GM19372 (cell line): Measurements from ENCODE around the gene ATRX.
"Not testable (repeated sequence)": the region's sequence is repeated elsewhere in the genome, so short reads cannot be mapped to it uniquely, and the experiment has no call there.

ENCODE experiments used
- ATAC-seq: cut with Tn5 transposase; IDR thresholded peaks from one replicate; pipeline ENCODE4 v1.9.1; 2021; ENCODE audit warnings: mild to moderate bottlenecking, low read depth, moderate library complexity; ENCODE audit not compliant: unreplicated experiment

The ATRX gene

GRCh38 chrX:77785486-77786364 is at the start of gene ATRX:
TSS of gene ATRX (minus strand) at chrX:77786216. CDS start at chrX:77786001, 215 bp downstream.
- ATAC-seq: peak; percentile 92

GRCh38 chrX:77831544-77831943 is 45.5 kb upstream of the ATRX start:
- ATAC-seq: not testable (repeated sequence)

- ATAC-seq: not testable (repeated sequence)
These were observed 36.0 kb upstream of the ATRX start for GRCh38 chrX:77821989-77822388.

GRCh38 chrX:77820091-77820727 is 34.2 kb upstream of the ATRX start:
- ATAC-seq: no peak

- no peak for ATAC-seq
These were observed 28.2 kb upstream of the ATRX start for GRCh38 chrX:77814210-77814609.

- ATAC-seq: no peak
These were observed 16.2 kb upstream of the ATRX start for GRCh38 chrX:77802201-77802600.

- ATAC-seq: no peak
These were observed 9.1 kb upstream of the ATRX start for GRCh38 chrX:77795124-77795523.

- no peak for ATAC-seq
These were observed 7.9 kb upstream of the ATRX start for GRCh38 chrX:77793946-77794345.

- no peak for ATAC-seq
These were observed 2.0 kb upstream of the ATRX start for GRCh38 chrX:77788050-77788449.

- no peak for ATAC-seq
These were observed 307 bp upstream of the ATRX start for GRCh38 chrX:77786365-77786680.

GRCh38 chrX:77779695-77780094 is 6.3 kb downstream of the ATRX start:
- no peak for ATAC-seq

GRCh38 chrX:77776659-77777058 is 9.4 kb downstream of the ATRX start:
- no peak for ATAC-seq

- no peak for ATAC-seq
These were observed 14.4 kb downstream of the ATRX start for GRCh38 chrX:77771601-77772000.

GRCh38 chrX:77768787-77769186 is 17.2 kb downstream of the ATRX start:
- ATAC-seq: no peak

- not testable (repeated sequence) for ATAC-seq
These were observed 19.8 kb downstream of the ATRX start for GRCh38 chrX:77766212-77766611.

- ATAC-seq: no peak
These were observed 30.5 kb downstream of the ATRX start for GRCh38 chrX:77755561-77755960.

GRCh38 chrX:77753942-77754341 is 32.1 kb downstream of the ATRX start:
- not testable (repeated sequence) for ATAC-seq

- ATAC-seq: no peak
These were observed 36.3 kb downstream of the ATRX start for GRCh38 chrX:77749695-77750094.

- no peak for ATAC-seq
These were observed 42.3 kb downstream of the ATRX start for GRCh38 chrX:77743720-77744119.

- no peak for ATAC-seq
These were observed 43.1 kb downstream of the ATRX start for GRCh38 chrX:77742788-77743476.

GRCh38 chrX:77740376-77740905 is 45.6 kb downstream of the ATRX start:
- no peak for ATAC-seq
